ENCODE measurements around the gene ATP5PD. TPM values are rescaled to one million over a fixed set of nuclear protein-coding genes. Genes with fewer than 3 reads are reported as not detected.

The ATP5PD gene
- total and polyA plus RNA-seq, 2 of the 13 experiments (the other 11 are each of a cell fraction or from before 2014, with no cell fraction given): 158 to 428 TPM

DNA sequence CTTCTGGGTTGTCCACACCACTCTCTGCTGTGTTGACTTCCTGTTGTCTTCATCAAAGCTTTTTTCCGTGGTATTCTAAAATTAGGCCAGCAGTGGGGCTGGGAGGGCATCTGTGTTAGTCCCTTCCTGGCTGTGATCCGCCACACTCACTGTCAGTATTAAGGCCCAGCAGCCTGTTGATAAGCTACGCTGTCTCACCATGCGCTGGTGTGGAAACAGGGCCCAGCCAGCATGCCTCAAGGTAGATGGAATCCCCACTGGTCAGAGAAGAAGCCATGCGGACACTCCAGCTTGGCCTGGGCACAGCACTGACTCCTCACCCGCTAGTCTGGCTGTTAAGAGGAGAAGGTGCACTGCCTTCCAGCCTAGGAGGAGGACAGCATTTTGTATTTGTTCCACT, 48.0 kb downstream of the ATP5PD start (continued):
- TF ChIP-seq, protein P1, sequence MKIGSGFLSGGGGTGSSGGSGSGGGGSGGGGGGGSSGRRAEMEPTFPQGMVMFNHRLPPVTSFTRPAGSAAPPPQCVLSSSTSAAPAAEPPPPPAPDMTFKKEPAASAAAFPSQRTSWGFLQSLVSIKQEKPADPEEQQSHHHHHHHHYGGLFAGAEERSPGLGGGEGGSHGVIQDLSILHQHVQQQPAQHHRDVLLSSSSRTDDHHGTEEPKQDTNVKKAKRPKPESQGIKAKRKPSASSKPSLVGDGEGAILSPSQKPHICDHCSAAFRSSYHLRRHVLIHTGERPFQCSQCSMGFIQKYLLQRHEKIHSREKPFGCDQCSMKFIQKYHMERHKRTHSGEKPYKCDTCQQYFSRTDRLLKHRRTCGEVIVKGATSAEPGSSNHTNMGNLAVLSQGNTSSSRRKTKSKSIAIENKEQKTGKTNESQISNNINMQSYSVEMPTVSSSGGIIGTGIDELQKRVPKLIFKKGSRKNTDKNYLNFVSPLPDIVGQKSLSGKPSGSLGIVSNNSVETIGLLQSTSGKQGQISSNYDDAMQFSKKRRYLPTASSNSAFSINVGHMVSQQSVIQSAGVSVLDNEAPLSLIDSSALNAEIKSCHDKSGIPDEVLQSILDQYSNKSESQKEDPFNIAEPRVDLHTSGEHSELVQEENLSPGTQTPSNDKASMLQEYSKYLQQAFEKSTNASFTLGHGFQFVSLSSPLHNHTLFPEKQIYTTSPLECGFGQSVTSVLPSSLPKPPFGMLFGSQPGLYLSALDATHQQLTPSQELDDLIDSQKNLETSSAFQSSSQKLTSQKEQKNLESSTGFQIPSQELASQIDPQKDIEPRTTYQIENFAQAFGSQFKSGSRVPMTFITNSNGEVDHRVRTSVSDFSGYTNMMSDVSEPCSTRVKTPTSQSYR (CRISPR knock-in tag; IDR thresholded peaks at IDR 0.05; ENCODE audit: borderline replicate concordance): no peak
- TF ChIP-seq, protein P2, sequence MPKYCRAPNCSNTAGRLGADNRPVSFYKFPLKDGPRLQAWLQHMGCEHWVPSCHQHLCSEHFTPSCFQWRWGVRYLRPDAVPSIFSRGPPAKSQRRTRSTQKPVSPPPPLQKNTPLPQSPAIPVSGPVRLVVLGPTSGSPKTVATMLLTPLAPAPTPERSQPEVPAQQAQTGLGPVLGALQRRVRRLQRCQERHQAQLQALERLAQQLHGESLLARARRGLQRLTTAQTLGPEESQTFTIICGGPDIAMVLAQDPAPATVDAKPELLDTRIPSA (CRISPR knock-in tag; IDR thresholded peaks at IDR 0.05; ENCODE audit: borderline replicate concordance): no peak
- TF ChIP-seq RELA (CRISPR knock-in tag; IDR thresholded peaks at IDR 0.05) (no peak), RBM39 (IDR thresholded peaks at IDR 0.05; ENCODE audit: low read depth, low read length, poor library complexity, severe bottlenecking) (no peak), KAT7 (CRISPR knock-in tag; IDR thresholded peaks at IDR 0.05; ENCODE audit: borderline replicate concordance) (no peak)

DNA sequence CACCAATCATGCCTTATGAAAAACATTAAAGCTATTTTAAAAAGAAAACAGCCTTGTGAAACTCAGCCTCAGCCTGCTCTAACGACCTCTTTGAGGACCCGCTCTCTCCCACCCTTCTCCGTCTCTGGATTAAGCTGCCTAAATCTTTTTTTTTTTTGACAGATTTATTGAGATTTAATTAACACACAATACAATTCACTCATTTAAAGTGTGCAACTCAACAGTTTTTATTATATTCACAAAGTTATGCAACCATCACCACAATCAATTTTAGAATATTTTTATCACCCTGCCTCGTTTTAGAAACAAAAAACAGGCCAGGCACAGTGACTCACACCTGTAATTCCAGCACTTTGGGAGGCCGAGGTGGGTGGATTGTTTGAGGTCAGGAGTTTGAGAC, 50.9 kb downstream of the ATP5PD start:
- Histone ChIP-seq H2AFZ (ENCODE audit: low read length) (no peak overlapping the region), H3K4me2 (ENCODE audit: low read depth, low read length) (no peak overlapping the region), H3K4me1 (ENCODE audit: insufficient read depth, low read length) (peaks cover 34% of the 10 kb centered on the region), H3K36me3 (replicated peaks in 1 of 2; ENCODE audit: control insufficient read depth in 1 of 2, insufficient read depth in 2 of 2, low read length in 2 of 2) (no peaks in the 10 kb centered on the region), H3K9ac (ENCODE audit: insufficient read depth, low read depth, low read length) (no peak overlapping the region), H3K79me2 (ENCODE audit: insufficient read depth, low read length) (no peaks in the 10 kb centered on the region), H4K20me1 (ENCODE audit: insufficient read depth, low read length) (no peaks in the 10 kb centered on the region), H3K9me3 (ENCODE audit: low read length) (no peaks in the 10 kb centered on the region), H3K27ac (ENCODE audit: extremely low read length, insufficient read depth, low read length) (no peak overlapping the region), H3K27me3 (ENCODE audit: control insufficient read depth in 1 of 2, insufficient read depth in 2 of 2, low read length in 2 of 2) (no peaks in the 10 kb centered on the region), H3K4me3 (replicated peaks in 1 of 3; ENCODE audit: insufficient read depth in 1 of 3, low read depth in 2 of 3, low read length in 3 of 3) (no peak overlapping the region)
- BruUV-seq (replicated peaks): no TSS peak
- in situ Hi-C loops (cut with HindIII; ENCODE audit: extremely low pct_ligation_motif_present, low pct_unique_long_range_greater_than_20kb) (no loop called here), intact Hi-C loops (cut with micrococcal nuclease; ENCODE audit: unreplicated experiment) (no loop called here)
- ChIA-PET POLR2A (interaction anchor here (2.2 kb wide), 1 partner anchor 16 kb away, joined by 8 read pairs; the partner anchor contains the start of gene MRPL58), CTCF (ENCODE audit: low intra/inter-chr PET ratio, low total read pairs) (no interaction called here)
- FAIRE-seq (no peak), DNase-seq (ENCODE audit: low spot score) (no peak), ATAC-seq (no peak)
- WGBS (ENCODE audit: low lambda C conversion rate): 72% methylated on average over 5 of the region's 5 CpGs
- TF ChIP-seq, protein P3, sequence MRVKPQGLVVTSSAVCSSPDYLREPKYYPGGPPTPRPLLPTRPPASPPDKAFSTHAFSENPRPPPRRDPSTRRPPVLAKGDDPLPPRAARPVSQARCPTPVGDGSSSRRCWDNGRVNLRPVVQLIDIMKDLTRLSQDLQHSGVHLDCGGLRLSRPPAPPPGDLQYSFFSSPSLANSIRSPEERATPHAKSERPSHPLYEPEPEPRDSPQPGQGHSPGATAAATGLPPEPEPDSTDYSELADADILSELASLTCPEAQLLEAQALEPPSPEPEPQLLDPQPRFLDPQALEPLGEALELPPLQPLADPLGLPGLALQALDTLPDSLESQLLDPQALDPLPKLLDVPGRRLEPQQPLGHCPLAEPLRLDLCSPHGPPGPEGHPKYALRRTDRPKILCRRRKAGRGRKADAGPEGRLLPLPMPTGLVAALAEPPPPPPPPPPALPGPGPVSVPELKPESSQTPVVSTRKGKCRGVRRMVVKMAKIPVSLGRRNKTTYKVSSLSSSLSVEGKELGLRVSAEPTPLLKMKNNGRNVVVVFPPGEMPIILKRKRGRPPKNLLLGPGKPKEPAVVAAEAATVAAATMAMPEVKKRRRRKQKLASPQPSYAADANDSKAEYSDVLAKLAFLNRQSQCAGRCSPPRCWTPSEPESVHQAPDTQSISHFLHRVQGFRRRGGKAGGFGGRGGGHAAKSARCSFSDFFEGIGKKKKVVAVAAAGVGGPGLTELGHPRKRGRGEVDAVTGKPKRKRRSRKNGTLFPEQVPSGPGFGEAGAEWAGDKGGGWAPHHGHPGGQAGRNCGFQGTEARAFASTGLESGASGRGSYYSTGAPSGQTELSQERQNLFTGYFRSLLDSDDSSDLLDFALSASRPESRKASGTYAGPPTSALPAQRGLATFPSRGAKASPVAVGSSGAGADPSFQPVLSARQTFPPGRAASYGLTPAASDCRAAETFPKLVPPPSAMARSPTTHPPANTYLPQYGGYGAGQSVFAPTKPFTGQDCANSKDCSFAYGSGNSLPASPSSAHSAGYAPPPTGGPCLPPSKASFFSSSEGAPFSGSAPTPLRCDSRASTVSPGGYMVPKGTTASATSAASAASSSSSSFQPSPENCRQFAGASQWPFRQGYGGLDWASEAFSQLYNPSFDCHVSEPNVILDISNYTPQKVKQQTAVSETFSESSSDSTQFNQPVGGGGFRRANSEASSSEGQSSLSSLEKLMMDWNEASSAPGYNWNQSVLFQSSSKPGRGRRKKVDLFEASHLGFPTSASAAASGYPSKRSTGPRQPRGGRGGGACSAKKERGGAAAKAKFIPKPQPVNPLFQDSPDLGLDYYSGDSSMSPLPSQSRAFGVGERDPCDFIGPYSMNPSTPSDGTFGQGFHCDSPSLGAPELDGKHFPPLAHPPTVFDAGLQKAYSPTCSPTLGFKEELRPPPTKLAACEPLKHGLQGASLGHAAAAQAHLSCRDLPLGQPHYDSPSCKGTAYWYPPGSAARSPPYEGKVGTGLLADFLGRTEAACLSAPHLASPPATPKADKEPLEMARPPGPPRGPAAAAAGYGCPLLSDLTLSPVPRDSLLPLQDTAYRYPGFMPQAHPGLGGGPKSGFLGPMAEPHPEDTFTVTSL (CRISPR knock-in tag; IDR thresholded peaks at IDR 0.05; ENCODE audit: borderline replicate concordance): no peak
- TF ChIP-seq ASH2L (IDR thresholded peaks at IDR 0.05; ENCODE audit: insufficient read length, low read depth, low read length) (no peak), ZNF761 (CRISPR knock-in tag; conservative IDR thresholded peaks at IDR 0.05) (no peak)
- TF ChIP-seq, protein P4, sequence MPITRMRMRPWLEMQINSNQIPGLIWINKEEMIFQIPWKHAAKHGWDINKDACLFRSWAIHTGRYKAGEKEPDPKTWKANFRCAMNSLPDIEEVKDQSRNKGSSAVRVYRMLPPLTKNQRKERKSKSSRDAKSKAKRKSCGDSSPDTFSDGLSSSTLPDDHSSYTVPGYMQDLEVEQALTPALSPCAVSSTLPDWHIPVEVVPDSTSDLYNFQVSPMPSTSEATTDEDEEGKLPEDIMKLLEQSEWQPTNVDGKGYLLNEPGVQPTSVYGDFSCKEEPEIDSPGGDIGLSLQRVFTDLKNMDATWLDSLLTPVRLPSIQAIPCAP (CRISPR knock-in tag; IDR thresholded peaks at IDR 0.05; ENCODE audit: low read depth): no peak
